C4-2B (cell line): Measurements from ENCODE around the gene XYLT1.

Experiments used
- CTCF ChIP-seq: fragments of 450-650 bp; conservative IDR thresholded peaks from 2 replicates; pipeline ENCODE4 v1.5.1; 2017; ENCODE audit warnings: mild to moderate bottlenecking
- ZFX ChIP-seq: fragments of 450-650 bp; IDR thresholded peaks from 2 replicates; pipeline ENCODE4 v1.6.1; 2017

- TF ChIP-seq CTCF (no peak), ZFX (no peak)
These were observed 342.0 kb downstream of the XYLT1 start for GRCh38 chr16:17128791-17129190.
